Stomach (tissue), 4 donors: ENCODE measurements around the gene NISCH.

Source experiments
- POLR2A ChIP-seq, 4 donors: fragments of 450-650 bp; IDR thresholded peaks; one replicate each; pipeline ENCODE4 v1.6.1; 2016; ENCODE audit warnings: antibody characterized with exemption in 4 of 4, control low read depth in 2 of 4, mild to moderate bottlenecking in 1 of 4, moderate library complexity in 1 of 4
- TF ChIP-seq, protein P1 (sequence below), 7 experiments: fragments of 450-650 bp in 4 of 7; fragments of 200-600 bp in 3 of 7; sonication (generic) in 3 of 7; IDR thresholded peaks; one replicate each; pipeline ENCODE4 v1.5.1; 2016 to 2019; ENCODE audit warnings: antibody characterized with exemption in 7 of 7, control low read depth in 2 of 7, mild to moderate bottlenecking in 1 of 7

DNA sequence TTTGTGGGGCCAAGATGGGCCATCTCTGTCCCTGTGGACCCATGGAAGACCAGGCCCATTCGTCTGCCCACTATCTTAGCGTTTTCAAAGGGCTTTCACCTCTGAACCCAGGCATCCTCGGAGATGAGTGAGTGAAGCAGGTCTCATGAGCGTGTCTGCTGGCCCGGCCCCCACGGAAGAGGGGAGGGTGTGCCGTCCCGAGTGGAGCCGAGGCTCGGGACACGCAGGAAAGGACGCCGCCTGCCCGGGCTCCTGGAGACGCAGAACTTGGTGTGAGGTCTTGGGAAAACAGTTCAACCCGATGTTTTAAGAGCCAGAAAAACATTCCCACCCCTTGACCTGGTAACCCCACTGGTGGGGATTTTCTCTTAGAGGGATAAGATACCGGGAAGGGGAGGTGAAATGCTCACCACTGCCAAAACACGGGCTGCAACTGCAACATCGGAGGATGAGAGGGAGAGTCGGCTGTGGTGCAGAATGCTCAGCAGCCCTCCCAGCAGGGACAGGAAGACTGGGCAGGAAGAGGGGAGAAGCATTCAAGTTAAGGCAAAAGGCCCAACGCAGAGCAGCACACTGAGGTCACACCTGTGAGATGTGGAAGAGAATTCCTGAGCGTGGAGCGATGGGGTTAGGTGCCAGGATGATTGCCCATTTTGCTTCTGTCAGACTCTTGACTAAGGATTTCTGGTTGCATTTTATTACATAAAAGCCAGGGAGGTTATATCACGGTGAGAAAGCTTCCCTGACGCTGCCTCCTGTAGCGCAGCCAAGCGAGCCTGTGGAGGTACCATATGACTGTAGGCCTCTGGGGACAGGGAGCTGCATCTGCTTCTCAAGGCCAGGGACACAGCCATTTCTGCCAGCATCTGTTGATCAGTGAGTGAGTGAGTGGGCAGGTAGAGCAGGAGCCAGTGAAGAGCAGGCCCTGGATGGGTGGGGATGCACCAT, 25.6 kb downstream of the NISCH start:
- TF ChIP-seq, protein P1, sequence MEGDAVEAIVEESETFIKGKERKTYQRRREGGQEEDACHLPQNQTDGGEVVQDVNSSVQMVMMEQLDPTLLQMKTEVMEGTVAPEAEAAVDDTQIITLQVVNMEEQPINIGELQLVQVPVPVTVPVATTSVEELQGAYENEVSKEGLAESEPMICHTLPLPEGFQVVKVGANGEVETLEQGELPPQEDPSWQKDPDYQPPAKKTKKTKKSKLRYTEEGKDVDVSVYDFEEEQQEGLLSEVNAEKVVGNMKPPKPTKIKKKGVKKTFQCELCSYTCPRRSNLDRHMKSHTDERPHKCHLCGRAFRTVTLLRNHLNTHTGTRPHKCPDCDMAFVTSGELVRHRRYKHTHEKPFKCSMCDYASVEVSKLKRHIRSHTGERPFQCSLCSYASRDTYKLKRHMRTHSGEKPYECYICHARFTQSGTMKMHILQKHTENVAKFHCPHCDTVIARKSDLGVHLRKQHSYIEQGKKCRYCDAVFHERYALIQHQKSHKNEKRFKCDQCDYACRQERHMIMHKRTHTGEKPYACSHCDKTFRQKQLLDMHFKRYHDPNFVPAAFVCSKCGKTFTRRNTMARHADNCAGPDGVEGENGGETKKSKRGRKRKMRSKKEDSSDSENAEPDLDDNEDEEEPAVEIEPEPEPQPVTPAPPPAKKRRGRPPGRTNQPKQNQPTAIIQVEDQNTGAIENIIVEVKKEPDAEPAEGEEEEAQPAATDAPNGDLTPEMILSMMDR (IDR thresholded peaks at IDR 0.05), result no peak
- TF ChIP-seq POLR2A (IDR thresholded peaks at IDR 0.05), result no peak
